ENCODE data around the gene NEUROD6.

The NEUROD6 gene

GRCh38 chr7:31372231-31372959 lies 31.9 kb upstream of the NEUROD6 start:
- H3K4me2 ChIP-seq: no peak overlapping the region
- no peaks in the 10 kb centered on the region for H3K36me3 ChIP-seq (ENCODE audit: insufficient read depth)
- no peaks in the 10 kb centered on the region for H3K27me3 ChIP-seq (ENCODE audit: insufficient read depth, low read depth)

GRCh38 chr7:31371621-31372020 lies 31.1 kb upstream of the NEUROD6 start:
- no peak overlapping the region for H3K4me3 ChIP-seq (IDR thresholded peaks at IDR 0.05; ENCODE audit: insufficient read depth, low read depth, low read length)
- H3K9ac ChIP-seq: no peak overlapping the region
- no peaks in the 10 kb centered on the region for H3K36me3 ChIP-seq (ENCODE audit: insufficient read depth)
- no peaks in the 10 kb centered on the region for H3K27me3 ChIP-seq (ENCODE audit: insufficient read depth, low read depth)
- no peaks in the 10 kb centered on the region for H4K20me1 ChIP-seq (ENCODE audit: insufficient read depth)
- no peak for TF ChIP-seq CTCF (conservative IDR thresholded peaks at IDR 0.05; ENCODE audit: low read depth, low read length)
- no peak overlapping the region for H3K4me2 ChIP-seq
- no peak overlapping the region for H2AFZ ChIP-seq (ENCODE audit: low read depth)
- peaks cover 8% of the 10 kb centered on the region for H3K4me1 ChIP-seq (ENCODE audit: low read depth, poor library complexity, severe bottlenecking)
- no peaks in the 10 kb centered on the region for H3K79me2 ChIP-seq (ENCODE audit: insufficient read depth, low read depth)
- H3K27ac ChIP-seq: no peak overlapping the region

More at GRCh38 chr7:31372231-31372959, 31.9 kb upstream of the NEUROD6 start:
- H2AFZ ChIP-seq (ENCODE audit: low read depth): no peak overlapping the region
- no peak for TF ChIP-seq CTCF (conservative IDR thresholded peaks at IDR 0.05; ENCODE audit: low read depth, low read length)
- no peak overlapping the region for H3K27ac ChIP-seq
- no peaks in the 10 kb centered on the region for H3K79me2 ChIP-seq (ENCODE audit: insufficient read depth, low read depth)
- H3K4me3 ChIP-seq (IDR thresholded peaks at IDR 0.05; ENCODE audit: insufficient read depth, low read depth, low read length): no peak overlapping the region
- H3K9ac ChIP-seq: no peak overlapping the region
- H4K20me1 ChIP-seq (ENCODE audit: insufficient read depth): no peaks in the 10 kb centered on the region
- peaks cover 8% of the 10 kb centered on the region for H3K4me1 ChIP-seq (ENCODE audit: low read depth, poor library complexity, severe bottlenecking)

- H2AFZ ChIP-seq (ENCODE audit: low read depth): no peak overlapping the region
- no peaks in the 10 kb centered on the region for H3K27me3 ChIP-seq (ENCODE audit: insufficient read depth, low read depth)
- no peak for TF ChIP-seq CTCF (conservative IDR thresholded peaks at IDR 0.05; ENCODE audit: low read depth, low read length)
- H3K4me2 ChIP-seq: no peak overlapping the region
- H3K36me3 ChIP-seq (ENCODE audit: insufficient read depth): no peaks in the 10 kb centered on the region
- H3K27ac ChIP-seq: no peak overlapping the region
- H3K79me2 ChIP-seq (ENCODE audit: insufficient read depth, low read depth): no peaks in the 10 kb centered on the region
- no peaks in the 10 kb centered on the region for H4K20me1 ChIP-seq (ENCODE audit: insufficient read depth)
- no peak overlapping the region for H3K4me3 ChIP-seq (IDR thresholded peaks at IDR 0.05; ENCODE audit: insufficient read depth, low read depth, low read length)
- no peak overlapping the region for H3K9ac ChIP-seq
- peaks cover 8% of the 10 kb centered on the region for H3K4me1 ChIP-seq (ENCODE audit: low read depth, poor library complexity, severe bottlenecking)
These were observed 30.1 kb upstream of the NEUROD6 start for GRCh38 chr7:31370609-31371008.

- H2AFZ ChIP-seq (ENCODE audit: low read depth): no peak overlapping the region
- H3K4me2 ChIP-seq: no peak overlapping the region
- no peak overlapping the region for H3K27ac ChIP-seq
These were observed 28.1 kb upstream of the NEUROD6 start for GRCh38 chr7:31368620-31369019.

More at GRCh38 chr7:31368620-31369019, 28.1 kb upstream of the NEUROD6 start:
- peaks cover 2% of the 10 kb centered on the region for H3K4me1 ChIP-seq (ENCODE audit: low read depth, poor library complexity, severe bottlenecking)
- H3K36me3 ChIP-seq (ENCODE audit: insufficient read depth): no peaks in the 10 kb centered on the region
- H4K20me1 ChIP-seq (ENCODE audit: insufficient read depth): no peaks in the 10 kb centered on the region
- no peak overlapping the region for H3K9ac ChIP-seq
- H3K4me3 ChIP-seq (IDR thresholded peaks at IDR 0.05; ENCODE audit: insufficient read depth, low read depth, low read length): no peak overlapping the region
- H3K27me3 ChIP-seq (ENCODE audit: insufficient read depth, low read depth): no peaks in the 10 kb centered on the region
- no peak for TF ChIP-seq CTCF (conservative IDR thresholded peaks at IDR 0.05; ENCODE audit: low read depth, low read length)
- H3K79me2 ChIP-seq (ENCODE audit: insufficient read depth, low read depth): no peaks in the 10 kb centered on the region
